GM19452 (cell line): ENCODE measurements around the gene TRIM52.
"Not testable (repeated sequence)": the region's sequence is repeated elsewhere in the genome, so short reads cannot be mapped to it uniquely, and the experiment has no call there.

Experiments
- ATAC-seq: cut with Tn5 transposase; IDR thresholded peaks from one replicate; pipeline ENCODE4 v1.9.1; 2021; ENCODE audit not compliant: unreplicated experiment

TRIM52 gene

GRCh38 chr5:181217111-181217802, 43.7 kb downstream of the TRIM52 start:
- ATAC-seq = peak; percentile 8

DNA sequence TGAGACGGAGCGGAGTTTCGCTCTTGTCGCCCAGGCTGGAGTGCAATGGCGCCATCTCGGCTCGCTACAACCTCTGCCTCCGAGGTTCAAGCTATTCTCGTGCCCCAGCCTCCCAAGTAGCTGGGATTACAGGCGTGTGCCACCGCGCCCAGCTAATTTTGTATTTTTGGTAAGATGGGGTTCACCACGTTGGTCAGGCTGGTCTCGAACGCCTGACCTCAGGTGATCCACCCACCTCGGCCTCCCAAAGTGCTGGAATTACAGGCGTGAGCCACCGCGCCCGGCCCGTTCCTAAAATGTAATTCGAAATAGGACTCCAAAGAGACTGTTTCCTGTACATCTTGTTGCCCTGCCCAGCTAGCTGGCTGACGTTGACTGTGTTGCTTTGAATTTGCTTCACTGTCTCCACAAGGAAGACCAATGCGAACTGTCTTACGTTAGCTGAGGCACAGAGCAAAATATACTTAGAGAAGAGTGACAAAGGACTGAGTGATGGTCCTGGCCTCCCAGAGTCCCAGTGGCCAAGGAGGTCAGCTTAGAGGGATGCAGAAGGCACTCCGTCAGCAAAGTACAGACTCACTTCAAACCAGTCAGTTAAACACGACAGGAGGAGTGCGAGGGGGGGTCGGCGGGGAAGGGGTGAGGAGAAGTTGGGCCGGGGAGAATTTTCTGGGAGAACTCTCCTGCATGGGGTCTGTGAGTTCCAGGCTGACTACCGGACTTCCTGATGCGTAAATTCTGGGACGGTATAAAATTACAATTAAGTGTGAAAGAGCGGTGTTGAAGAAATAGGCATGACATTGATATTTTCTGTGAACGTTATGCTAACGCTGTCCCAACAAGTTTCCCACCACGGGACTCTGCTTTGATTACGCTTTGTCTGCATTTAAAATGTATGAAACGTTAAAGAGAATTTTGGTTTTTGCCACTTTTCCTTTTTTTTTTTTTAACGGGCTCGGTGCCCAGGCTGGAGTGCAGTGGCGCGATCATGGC, 44.6 kb downstream of the TRIM52 start:
- ATAC-seq = no peak

DNA sequence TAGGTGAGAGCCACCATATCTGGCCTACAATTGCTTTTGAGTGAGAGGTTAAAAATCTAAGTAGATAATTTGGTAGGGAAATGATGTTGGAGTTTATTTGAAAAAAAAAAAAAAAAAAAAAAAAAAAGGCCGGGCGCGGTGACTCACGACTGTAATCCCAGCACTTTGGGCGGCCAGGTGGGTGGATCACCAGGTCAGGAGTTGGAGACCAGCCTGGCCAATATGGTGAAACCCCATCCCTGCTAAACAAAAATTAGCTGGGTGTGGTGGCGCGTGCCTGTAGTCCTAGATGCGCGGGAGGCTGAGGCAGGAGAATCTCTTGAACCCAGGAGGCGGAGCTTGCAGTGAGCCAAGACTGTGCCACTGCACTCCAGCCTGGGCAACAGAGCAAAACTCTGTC, 46.7 kb downstream of the TRIM52 start:
- ATAC-seq = not testable (repeated sequence)

- no peak for ATAC-seq
Measured at GRCh38 chr5:181212934-181213333, 48.0 kb downstream of the TRIM52 start.

GRCh38 chr5:181212080-181212479, 48.9 kb downstream of the TRIM52 start:
- no peak for ATAC-seq

DNA sequence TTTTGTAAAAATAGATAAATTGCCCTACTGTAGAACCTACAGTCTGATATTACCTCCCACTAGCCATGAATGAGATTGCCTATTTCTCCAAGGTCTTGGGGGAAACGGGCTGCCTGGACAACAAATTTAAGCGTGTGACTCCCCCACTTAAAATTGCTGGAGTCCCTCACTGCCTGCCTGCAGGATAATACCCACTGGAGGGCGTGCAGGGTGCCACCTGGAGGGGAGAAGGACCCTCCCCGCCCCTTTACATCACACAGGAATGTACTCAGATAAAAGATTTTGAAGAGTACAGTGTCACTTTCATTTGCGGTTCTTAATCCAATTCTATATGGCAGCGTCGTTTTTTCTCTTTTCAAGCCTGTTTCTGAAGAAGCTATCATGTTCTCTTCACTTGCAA, 49.7 kb downstream of the TRIM52 start:
- ATAC-seq = no peak

DNA sequence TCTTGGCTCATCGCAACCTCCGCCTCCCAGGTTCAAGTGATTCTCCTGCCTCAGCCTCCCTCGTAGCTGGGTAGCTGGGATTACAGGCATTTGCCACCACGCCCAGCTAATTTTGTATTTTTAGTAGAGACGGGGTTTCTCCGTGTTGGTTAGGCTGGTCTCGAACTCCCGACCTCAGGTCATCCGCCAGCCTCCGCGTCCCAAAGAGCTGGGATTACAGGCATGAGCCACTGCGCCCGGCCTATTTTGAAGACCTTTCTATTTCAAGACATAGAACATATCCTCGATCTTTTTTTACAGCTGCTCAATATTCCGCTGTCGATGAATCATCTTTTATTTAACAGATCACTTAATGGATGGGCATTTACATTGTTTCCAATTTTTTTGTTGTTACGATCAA, 50.2 kb downstream of the TRIM52 start:
- not testable (repeated sequence) for ATAC-seq

DNA sequence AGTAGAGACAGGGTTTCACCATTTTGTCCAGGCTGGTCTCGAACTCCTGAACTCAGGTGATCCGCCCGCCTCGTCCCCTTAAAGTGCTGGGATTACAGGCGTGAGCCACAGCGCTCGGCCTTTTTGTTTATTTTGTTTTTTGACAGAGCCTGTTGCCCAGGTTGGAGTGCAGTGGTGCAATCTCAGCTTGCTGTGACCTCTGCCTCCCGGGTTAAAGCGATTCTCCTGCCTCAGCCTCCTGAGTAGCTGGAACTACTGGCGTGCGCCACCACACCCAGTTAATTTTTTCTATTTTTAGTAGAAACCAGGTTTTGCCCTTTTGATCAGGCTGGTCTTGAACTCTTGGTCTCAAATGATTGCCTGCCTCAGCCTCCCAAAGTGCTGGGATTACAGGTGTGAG, 50.8 kb downstream of the TRIM52 start:
- ATAC-seq = not testable (repeated sequence)

DNA sequence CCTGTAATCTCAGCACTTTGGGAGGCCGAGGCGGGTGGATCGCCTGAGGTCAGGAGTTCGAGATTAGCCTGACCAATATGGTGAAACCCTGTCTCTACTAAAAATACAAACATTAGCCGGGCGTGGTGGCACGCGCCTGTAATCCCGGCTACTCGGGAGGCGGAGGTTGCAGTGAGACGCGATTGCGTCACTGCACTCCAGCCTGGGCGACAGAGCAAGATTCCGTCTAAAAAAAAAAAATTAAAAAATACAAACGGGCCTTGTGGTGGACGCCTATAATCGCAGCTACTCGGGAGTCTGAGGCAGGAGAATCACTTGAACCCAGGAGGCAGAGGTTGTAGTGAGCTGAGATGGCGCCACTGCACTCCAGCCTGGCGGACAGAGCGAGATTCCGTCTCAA, 51.9 kb downstream of the TRIM52 start:
- ATAC-seq = not testable (repeated sequence)

GRCh38 chr5:181207960-181208253, 53.0 kb downstream of the TRIM52 start:
- no peak for ATAC-seq

- ATAC-seq = peak; percentile 29
Measured at GRCh38 chr5:181207214-181207959, 53.6 kb downstream of the TRIM52 start.

DNA sequence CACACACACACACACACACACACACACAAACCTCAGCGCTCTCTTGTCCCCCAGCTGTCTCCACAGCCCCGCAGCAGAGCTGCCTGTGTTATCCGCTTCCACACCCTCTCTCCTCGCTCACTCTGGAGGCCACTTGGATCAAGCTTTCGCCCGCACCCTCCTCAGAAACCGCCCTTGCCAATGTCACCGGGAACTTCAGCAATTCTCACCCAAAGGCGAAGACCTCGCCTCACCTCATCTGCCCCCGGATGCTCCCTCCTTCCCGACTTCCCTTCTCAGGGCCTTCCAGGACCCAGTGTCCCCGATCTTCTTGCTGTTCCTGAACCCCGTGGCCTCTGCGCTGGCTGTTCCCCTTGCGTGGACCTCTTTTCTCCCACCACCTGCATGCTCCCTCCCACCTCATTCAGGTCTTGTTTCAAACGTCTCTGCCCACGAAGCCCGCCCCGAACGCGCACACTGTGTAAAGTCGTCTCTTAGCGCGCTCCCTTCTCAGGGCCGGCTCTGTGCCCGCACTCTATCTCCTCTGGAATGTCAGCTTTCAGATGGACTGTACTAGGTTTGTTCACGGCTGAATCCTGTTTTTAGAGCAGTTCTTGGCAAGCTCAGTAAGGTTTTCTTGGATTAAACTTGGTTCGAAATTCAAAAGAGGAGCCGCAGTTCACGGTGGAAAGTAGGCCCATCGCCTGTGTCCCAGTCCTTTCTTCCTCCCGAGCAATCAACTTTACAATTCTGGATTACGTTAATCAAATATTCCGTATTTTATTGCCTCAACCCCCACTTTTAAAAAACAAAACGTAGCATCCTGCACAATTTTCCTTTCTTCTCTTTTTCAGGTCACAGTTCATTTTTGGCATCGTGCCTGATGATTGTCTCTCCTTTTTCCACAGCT, 54.9 kb downstream of the TRIM52 start:
- no peak for ATAC-seq
